Muscle of back (tissue), 11 donors: ENCODE data around the gene GNL1. TPM values are rescaled to one million over a fixed set of nuclear protein-coding genes. Genes with fewer than 3 reads are reported as not detected.
A peak's percentile ranks its signal among the peaks of the same experiment; 100 is the strongest.

Source experiments
- DNase-seq, 3 donors: peaks; one replicate each; pipeline versions ENCODE4 v3.0.0 to v3.0.0-alpha.2; 2013
- polyA plus RNA-seq, 10 donors: library from polyadenylated mRNA; unstranded; fragments of 120-200 nt; gene quantifications; one replicate each; pipeline ENCODE4 v1.2.1, GENCODE V29; 2013; ENCODE audit not compliant: insufficient read length in 10 of 10

The GNL1 gene
- polyA plus RNA-seq, 10 donors: 45.8 to 73.4 (median 52.1) TPM

DNA sequence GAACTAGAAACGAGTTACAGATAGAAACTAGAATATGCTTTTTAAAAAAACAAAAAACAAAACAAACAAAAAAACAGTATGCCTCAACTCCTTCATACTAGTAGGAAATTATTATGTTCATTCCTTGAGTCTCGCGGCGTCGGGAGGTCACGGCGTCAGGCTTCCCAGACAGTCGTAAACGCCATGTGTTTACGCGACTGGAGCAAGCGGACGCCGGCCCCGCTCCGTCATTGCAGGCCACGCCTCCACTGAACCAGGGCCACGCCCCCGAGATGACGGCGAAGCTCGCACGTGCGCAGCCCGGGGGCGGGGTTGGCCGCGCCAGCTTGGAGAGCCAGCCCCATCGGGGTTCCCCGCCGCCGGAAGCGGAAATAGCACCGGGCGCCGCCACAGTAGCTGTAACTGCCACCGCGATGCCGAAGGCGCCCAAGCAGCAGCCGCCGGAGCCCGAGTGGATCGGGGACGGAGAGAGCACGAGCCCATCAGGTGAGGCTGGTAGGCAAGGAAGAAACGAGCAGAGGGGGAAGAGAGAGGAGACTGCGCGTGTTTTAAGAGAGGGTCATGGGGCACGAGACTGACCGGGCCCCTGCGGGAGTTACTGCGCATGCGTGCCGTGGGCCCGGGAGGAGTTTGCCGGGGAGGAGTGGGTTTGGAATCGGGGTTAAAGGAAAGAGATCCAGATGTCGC lies 14.9 kb upstream of the GNL1 start, which contains the start of gene ABCF1:
ABCF1 (plus strand) TSS at position 368 of the 687 bp plus-strand sequence; CDS start at position 414, 46 bp downstream.
- DNase-seq: peak; percentile 97 to 100 (median 99)

DNA sequence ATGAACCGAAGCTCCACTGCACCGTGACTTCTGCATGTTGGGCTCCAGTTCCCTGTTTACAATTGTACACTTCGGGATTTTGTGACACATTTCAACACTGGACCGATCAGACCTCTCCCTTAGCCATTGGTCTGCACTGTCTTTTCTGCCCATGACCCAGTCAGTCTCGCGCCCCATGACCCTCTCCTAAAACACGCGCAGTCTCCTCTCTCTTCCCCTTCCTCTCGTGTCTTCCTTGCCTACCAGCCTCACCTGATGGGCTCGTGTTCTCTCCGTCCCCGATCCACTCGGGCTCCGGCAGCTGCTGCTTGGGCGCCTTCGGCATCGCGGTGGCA lies 14.4 kb upstream of the GNL1 start:
- no peak for DNase-seq

DNA sequence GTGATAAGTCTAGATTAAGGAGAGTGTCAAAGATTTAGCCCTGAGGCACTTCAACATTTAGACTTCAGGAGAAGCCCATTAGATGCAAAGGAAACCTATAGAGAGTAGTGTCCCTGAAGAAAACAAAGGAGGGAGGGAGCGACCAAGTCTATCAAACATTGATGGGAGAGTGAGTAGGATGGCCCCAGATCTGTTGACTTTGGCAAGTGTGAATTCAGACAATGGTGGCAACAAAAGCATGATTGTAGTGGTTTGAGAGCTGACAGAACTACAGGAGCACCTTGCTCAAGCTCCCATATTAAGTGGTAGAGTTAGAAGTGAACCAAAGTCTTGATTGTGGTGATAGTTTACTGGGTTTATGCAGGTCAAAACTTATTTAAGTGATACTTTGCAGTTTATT lies 14.0 kb upstream of the GNL1 start:
- no peak for DNase-seq

DNA sequence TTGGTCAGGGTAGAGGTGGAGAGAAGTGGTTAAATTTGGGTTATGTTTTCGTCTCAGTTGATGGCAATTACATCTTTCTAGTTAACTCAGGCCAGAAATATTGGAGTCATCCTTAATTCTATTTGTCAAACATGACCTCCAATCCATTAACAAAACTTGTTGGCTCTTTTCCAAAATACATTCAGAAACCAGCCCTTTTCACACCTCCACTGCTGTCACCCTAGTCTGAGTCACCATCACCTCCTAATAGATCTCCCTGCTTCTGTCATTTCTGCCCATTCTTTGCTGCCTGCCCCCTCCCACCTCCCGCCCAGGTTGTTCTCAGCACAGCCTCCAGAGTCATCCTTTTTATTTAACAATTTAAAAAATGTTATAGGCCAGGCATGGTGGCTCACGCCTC lies 12.0 kb upstream of the GNL1 start:
- no peak for DNase-seq

DNA sequence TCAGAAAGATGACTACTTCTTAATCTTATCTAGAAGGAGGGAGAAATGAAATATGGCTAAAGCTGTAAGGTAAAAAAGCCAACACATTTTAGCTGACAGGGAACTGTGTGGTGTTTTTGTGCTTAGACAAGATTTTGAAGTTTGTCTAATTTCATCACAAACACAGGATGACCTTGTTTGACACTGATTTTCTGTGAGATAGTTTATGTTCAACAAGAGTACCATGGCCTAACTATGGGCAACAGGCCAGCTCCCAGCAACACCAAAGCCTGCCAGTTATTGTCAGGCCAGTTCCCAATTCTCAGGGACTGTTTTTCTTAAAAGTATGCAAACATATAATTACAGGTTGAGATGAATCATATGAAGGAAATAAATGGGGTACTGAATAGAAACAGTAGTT lies 9.5 kb upstream of the GNL1 start:
- no peak for DNase-seq

DNA sequence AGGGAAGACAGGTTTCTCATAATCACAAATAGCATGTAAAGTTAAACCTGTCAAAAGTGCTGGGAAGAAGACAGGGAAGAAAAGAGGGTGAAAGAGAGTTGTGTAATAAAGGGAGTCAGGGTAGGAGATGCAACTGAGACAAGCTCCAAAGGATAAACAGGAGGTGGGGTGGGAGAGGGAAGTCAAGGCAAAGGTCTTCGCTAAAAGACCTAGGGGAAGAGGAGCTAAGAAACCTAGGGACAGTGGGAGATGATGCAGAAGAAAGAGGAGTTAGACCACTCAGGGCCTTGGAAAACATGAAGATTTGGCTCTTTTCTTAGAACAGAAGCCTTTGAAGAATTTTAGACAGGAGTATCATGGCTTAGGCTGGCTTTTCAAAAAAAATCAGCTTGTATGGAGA lies 7.8 kb upstream of the GNL1 start:
- no peak for DNase-seq

DNA sequence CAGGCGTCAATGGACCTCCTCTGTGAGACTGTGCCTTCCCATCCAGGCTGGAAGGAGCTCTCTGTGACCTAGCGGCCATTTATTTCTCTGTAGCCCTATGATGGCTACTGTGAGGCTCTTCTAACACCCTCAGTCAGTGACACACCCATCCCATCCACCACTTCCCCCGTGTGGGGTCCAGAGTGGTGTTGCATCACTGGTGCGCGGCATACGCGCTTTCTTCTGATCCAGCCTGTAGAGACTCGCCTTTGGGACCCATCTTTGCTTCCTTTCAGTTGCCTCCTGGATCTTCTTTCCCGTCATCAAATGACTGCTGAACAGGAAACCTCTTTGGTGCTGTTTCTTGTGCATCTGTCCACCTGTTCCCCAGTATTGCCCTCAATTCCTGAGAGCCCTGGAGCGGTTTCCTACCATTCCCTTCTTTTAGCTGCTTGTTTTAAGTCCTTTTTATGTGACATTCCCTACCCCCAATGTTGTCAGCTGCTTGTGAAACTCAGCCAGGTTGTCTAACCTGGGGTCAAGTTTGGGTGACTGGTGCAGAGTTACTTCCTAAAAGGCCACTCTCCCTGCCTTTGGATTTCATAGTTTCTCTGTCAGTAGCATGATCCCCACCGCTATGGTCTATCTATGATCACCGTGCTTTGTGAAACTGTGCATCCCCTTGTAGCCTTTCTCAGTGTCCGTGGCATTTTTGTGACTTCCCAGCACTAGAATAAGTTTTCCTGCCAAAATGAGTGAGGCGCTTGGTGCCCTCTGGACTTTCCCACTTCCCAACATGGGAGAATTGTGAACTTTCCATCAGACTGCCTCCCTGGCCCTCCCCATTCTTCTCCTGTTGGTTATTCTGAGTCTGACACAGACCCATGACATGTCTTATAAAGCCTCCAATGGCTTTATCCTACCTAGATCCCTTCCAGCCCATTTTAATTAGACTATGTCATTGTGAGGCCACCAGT lies 6.5 kb upstream of the GNL1 start:
- DNase-seq: no peak

DNA sequence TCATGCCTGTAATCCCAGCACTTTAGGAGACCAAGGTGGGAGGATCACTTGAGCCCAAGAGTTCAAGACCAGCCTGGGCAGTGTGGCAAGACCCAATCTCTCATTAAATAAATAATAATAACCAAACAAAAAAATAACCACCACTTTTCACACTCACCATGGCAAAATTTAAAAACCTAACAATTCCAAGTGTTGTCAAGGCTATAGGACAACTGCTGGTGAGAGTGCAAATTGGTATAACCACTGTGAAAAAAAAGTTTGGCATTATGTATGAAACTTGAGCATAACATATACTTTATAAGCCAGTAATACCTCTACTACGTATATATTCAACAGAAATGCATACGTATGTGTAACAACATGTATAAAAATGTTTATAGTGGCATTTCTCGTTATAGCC lies 4.6 kb upstream of the GNL1 start:
- DNase-seq: no peak

DNA sequence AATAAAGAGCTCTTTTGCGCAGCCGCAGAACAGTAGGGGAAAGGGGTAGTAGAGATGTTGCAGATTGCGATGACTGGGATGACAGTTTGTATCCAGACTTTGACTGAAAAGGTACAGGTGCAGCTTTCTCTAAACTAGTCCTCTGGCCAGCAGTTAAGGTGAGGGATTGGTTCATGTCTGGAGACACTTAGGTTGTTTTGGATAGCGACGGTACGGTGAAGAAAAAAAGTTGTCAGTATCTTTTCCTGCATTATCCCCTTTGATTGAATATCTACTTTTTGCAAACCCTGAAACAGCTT lies 1.3 kb upstream of the GNL1 start:
- DNase-seq: no peak

GRCh38 chr6:30556906-30557682 lies 805 bp upstream of the GNL1 start, which contains the start of gene PRR3:
TSS of gene PRR3 (plus strand) at chr6:30557295. CDS start at chr6:30557345, 50 bp downstream.
- peak; percentile 91 to 98 (median 93) for DNase-seq

DNA sequence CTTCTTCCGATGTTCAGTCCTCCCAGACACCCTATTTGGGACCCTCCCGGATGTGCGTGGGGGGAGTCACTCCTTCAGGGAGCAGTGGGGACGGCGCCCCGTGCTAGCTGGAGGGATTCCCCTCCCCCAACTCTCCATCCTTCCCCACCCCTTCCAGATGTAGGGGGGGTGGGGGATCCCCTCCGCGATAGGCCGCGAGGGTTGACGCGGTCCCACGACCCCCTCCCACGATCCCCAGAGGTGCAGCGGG lies 548 bp downstream of the GNL1 start:
- DNase-seq: peak in 2 of 3 donors; percentile 64 to 90

- no peak for DNase-seq
These were observed 1.1 kb downstream of the GNL1 start for GRCh38 chr6:30554962-30555815.

DNA sequence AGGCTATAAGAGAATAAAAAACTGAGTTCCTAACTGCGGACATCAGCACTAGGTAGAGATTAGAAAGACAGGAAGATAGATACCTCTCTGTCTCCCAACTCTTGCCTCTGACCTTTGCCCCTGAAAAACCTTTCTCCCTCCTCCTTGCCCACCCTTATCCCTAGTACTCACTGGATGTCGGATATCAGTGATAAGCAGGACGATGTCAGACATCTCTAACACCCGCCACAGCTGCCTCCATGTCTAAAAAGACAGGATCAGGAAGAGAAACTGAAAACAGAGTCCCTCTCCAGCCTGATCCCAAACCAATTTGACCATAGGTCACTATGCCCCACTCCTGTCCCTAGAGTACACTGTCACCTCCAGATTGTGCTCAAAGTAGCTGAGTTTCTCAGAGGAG lies 1.9 kb downstream of the GNL1 start:
- no peak for DNase-seq

DNA sequence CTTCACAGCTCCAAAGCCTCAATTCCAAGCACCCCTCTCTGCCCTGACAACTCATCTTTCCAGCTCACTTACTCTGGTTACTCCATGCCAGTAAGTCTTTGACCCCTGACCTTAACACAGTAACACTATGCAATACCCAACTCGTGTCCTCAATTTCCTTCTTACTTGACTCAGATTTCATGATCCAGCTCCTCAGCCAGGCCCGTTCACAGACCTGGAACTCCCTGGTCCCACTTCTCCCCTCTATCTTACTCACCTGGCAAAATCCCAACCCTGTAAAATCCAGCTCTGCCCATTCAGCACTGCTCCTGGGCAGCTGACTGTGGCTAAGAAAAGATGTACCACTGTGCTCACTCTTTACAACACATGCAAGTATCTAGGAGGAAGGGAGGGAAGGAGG lies 7.9 kb downstream of the GNL1 start:
- no peak for DNase-seq

DNA sequence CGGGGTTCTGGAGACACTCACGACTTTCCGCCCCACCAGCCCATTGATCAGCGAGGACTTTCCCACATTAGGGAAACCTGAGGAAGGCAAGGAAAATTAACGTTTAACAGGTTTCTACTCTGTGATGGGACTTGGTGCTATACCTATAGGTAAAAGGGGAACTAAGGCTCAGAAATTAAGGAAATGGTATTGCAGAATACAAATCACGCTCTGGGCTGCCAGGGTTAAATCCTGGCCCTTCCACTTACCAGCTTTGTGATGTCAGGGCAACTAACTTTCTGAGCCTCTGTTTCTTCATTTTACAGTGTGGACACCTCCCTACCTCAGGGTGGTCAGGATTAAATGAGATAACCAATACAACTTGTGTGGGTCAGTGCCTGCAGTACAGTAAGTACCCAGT lies 8.8 kb downstream of the GNL1 start:
- DNase-seq: no peak

GRCh38 chr6:30544666-30545272 lies 11.5 kb downstream of the GNL1 start:
- DNase-seq: peak in 2 of 3 donors; percentile 43 to 66

DNA sequence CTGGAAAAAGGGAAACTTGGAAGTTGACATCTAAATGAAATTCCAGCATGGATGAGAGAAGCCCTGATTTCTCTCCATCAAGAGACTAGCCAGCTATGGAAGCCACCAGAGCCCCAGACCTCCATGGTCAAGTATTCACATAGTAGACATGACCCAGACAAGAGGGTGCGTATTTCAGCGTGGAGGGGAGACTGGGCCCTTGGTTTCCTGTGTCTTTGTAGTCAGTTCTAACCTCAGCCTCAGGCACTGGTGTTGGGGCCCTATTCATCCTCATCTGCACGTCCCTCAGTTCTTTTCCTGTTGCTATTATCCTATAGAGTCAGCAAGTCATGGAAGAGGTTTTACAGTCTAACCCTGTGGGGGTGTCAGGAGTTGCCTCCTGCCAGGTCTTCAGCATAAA lies 12.5 kb downstream of the GNL1 start:
- DNase-seq: no peak

DNA sequence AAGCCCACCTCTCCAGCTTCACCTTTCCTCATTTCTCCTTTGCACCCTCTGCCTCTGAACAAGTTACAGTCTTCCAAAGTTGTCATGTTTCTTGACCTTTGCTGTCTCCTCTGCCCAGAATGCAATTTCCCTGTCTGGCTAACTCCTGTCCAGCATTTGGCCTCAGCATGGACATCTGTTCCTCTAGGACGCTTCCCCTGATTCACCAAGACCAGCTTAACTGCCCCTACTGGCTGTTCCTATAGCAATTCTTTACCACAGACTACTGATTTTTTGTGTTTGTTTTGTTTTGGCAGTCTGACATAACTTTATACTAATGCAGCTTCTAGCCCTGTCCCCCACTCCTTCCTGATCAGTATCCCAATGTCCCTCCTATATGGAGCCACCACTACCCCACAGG lies 13.4 kb downstream of the GNL1 start:
- DNase-seq: no peak

- DNase-seq: no peak
These were observed 13.9 kb downstream of the GNL1 start for GRCh38 chr6:30542404-30542725.

GRCh38 chr6:30541515-30542403 lies 14.5 kb downstream of the GNL1 start:
- DNase-seq: peak; percentile 79 to 90 (median 87)
